ENCODE data around the gene TNFAIP8L2.
"Not testable (repeated sequence)": the region's sequence is repeated elsewhere in the genome, so short reads cannot be mapped to it uniquely, and the experiment has no call there.

Gene TNFAIP8L2

DNA sequence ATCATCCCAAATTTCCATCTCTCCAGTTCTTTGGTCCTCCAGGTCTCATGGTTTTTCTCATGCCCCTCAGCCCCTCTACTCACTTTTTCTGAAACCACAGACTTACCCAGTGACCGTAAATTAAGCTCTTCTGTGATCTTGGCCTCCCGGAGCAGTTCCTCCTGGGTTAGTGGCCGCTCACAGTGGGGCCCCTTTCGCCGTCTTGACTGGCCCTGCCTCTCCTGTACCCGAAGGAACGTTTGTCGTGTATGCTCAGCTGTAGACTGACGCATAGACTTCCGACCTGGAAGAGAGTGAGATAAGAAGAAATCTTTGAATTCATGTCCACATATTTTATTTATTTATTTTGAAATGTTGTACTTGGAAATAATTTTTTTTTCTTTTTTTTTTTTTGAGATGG, 27.8 kb downstream of the TNFAIP8L2 start:
- Histone ChIP-seq H2BK5ac (ENCODE audit: low read length) (no peak overlapping the region), H4K91ac (ENCODE audit: low read depth, low read length, poor library complexity) (no peak overlapping the region), H3K36me3 (replicated peaks in 1 of 2; ENCODE audit: control insufficient read depth in 2 of 2, insufficient read depth in 2 of 2, low read length in 2 of 2) (peaks cover 27 to 76% of the 10 kb centered on the region in 2 donors), H3K9ac (ENCODE audit: low read depth, low read length, poor library complexity) (no peak overlapping the region), H3K23ac (ENCODE audit: low read depth, low read length, poor library complexity) (no peak overlapping the region), H3K27ac (replicated peaks; ENCODE audit: low read length) (no peak overlapping the region), H4K8ac (ENCODE audit: low read depth, low read length) (no peak overlapping the region), H3K27me3 (ENCODE audit: control insufficient read depth in 3 of 3, insufficient read depth in 3 of 3, low read depth in 1 of 3, low read length in 3 of 3) (no peaks in the 10 kb centered on the region), H2AFZ (ENCODE audit: low read length) (no peak overlapping the region), H3K9me3 (replicated peaks in 1 of 2; ENCODE audit: control insufficient read depth in 2 of 2, insufficient read depth in 1 of 2, low read depth in 1 of 2, low read length in 2 of 2) (no peaks in the 10 kb centered on the region), H3K4ac (ENCODE audit: low read length) (no peak overlapping the region), H3K14ac (ENCODE audit: low read length) (no peak overlapping the region), H3K4me1 (ENCODE audit: control insufficient read depth in 2 of 2, insufficient read depth in 1 of 2, low read depth in 1 of 2, low read length in 2 of 2) (peaks cover 0 to 5% of the 10 kb centered on the region in 2 donors), H3K79me1 (ENCODE audit: low read depth, low read length) (no peaks in the 10 kb centered on the region), H3K18ac (ENCODE audit: low read length) (no peak overlapping the region), H2BK12ac (ENCODE audit: low read length) (no peak overlapping the region), H2BK15ac (ENCODE audit: low read length) (no peak overlapping the region), H2AK5ac (ENCODE audit: low read depth, low read length) (no peak overlapping the region), H3K4me3 (ENCODE audit: low read length in 2 of 2) (no peak overlapping the region), H3K4me2 (ENCODE audit: insufficient read depth, low read length, poor library complexity, severe bottlenecking) (no peak overlapping the region), H2BK120ac (ENCODE audit: low read depth, low read length) (no peak overlapping the region)
- no CpG with 5 or more reads among the region's 10 CpGs for WGBS, 2 donors (ENCODE audit: extremely low coverage in 2 of 2, insufficient read length in 2 of 2, insufficient replicate concordance in 1 of 2)
- no peak for DNase-seq (ENCODE audit: low spot score)

DNA sequence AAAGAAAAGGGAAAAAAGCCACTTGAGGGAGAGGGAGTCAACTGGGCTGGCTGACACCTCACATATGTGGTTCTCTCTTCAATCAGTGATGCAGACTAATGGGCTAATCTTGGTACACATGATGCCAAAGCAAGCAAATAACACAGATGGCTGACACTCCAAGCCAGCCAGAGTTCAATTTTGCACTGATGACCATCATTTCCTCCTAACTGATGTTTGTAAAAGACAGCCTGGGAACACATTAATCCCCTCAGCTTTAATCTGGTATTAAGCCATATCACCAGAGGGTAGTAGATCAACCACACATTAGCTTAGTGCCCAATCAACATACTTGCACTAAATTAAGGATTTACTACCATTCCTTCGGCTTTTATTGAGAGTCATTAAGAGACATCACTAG, 30.8 kb downstream of the TNFAIP8L2 start:
- H3K4me2 ChIP-seq (ENCODE audit: insufficient read depth, low read length, poor library complexity, severe bottlenecking) = no peak overlapping the region
- DNase-seq (ENCODE audit: low spot score) = no peak
- H2BK5ac ChIP-seq (ENCODE audit: low read length) = no peak overlapping the region
- H3K18ac ChIP-seq (ENCODE audit: low read length) = no peak overlapping the region
- H2AK5ac ChIP-seq (ENCODE audit: low read depth, low read length) = no peak overlapping the region
- H4K8ac ChIP-seq (ENCODE audit: low read depth, low read length) = no peak overlapping the region
- H2AFZ ChIP-seq (ENCODE audit: low read length) = no peak overlapping the region
- no peak overlapping the region for H2BK15ac ChIP-seq (ENCODE audit: low read length)
- no peak overlapping the region for H3K4ac ChIP-seq (ENCODE audit: low read length)
- H3K4me1 ChIP-seq (ENCODE audit: control insufficient read depth in 2 of 2, insufficient read depth in 1 of 2, low read depth in 1 of 2, low read length in 2 of 2) = peaks cover 0 to 5% of the 10 kb centered on the region in 2 donors
- no peak overlapping the region for H3K4me3 ChIP-seq (ENCODE audit: low read length in 2 of 2)
- H3K27me3 ChIP-seq (ENCODE audit: control insufficient read depth in 3 of 3, insufficient read depth in 3 of 3, low read depth in 1 of 3, low read length in 3 of 3) = no peaks in the 10 kb centered on the region
- H3K9ac ChIP-seq (ENCODE audit: low read depth, low read length, poor library complexity) = no peak overlapping the region
- peaks cover 16 to 48% of the 10 kb centered on the region in 2 donors for H3K36me3 ChIP-seq (replicated peaks in 1 of 2; ENCODE audit: control insufficient read depth in 2 of 2, insufficient read depth in 2 of 2, low read length in 2 of 2)
- WGBS, 2 donors (ENCODE audit: extremely low coverage in 2 of 2, insufficient read length in 2 of 2, insufficient replicate concordance in 1 of 2) = no CpG with 5 or more reads among the region's 1 CpG
- no peak overlapping the region for H3K23ac ChIP-seq (ENCODE audit: low read depth, low read length, poor library complexity)
- no peak overlapping the region for H2BK120ac ChIP-seq (ENCODE audit: low read depth, low read length)
- no peaks in the 10 kb centered on the region for H3K9me3 ChIP-seq (replicated peaks in 1 of 2; ENCODE audit: control insufficient read depth in 2 of 2, insufficient read depth in 1 of 2, low read depth in 1 of 2, low read length in 2 of 2)
- H3K14ac ChIP-seq (ENCODE audit: low read length) = no peak overlapping the region
- H3K79me1 ChIP-seq (ENCODE audit: low read depth, low read length) = no peaks in the 10 kb centered on the region
- no peak overlapping the region for H2BK12ac ChIP-seq (ENCODE audit: low read length)
- H3K27ac ChIP-seq (replicated peaks; ENCODE audit: low read length) = no peak overlapping the region
- no peak overlapping the region for H4K91ac ChIP-seq (ENCODE audit: low read depth, low read length, poor library complexity)

DNA sequence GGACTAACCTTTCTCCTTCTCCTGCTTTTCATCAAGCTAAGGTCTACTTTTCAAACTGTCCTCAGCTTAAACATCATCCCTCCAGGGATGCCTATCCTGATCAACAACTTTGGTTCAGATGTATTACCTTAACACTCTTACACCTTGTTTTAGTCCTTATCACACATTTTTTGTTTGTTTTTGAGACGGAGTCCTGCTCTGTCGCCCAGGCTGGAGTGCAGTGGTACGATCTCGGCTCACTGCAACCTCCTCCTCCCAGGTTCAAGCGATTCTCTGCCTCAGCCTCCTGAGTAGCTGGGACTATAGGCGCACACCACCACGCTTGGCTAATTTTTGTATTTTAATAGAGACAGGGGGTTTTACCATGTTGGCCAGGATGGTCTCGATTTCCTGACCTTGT, 32.2 kb downstream of the TNFAIP8L2 start:
- not testable (repeated sequence) for H4K8ac ChIP-seq (ENCODE audit: low read depth, low read length); H3K9me3 ChIP-seq (replicated peaks in 1 of 2; ENCODE audit: control insufficient read depth in 2 of 2, insufficient read depth in 1 of 2, low read depth in 1 of 2, low read length in 2 of 2); DNase-seq (ENCODE audit: low spot score); H3K27me3 ChIP-seq (ENCODE audit: control insufficient read depth in 3 of 3, insufficient read depth in 3 of 3, low read depth in 1 of 3, low read length in 3 of 3); H3K14ac ChIP-seq (ENCODE audit: low read length); H2AK5ac ChIP-seq (ENCODE audit: low read depth, low read length); H2BK120ac ChIP-seq (ENCODE audit: low read depth, low read length); H3K18ac ChIP-seq (ENCODE audit: low read length); H2BK12ac ChIP-seq (ENCODE audit: low read length); H2BK5ac ChIP-seq (ENCODE audit: low read length); H3K79me1 ChIP-seq (ENCODE audit: low read depth, low read length); H3K9ac ChIP-seq (ENCODE audit: low read depth, low read length, poor library complexity); H3K4me1 ChIP-seq (ENCODE audit: control insufficient read depth in 2 of 2, insufficient read depth in 1 of 2, low read depth in 1 of 2, low read length in 2 of 2); H4K91ac ChIP-seq (ENCODE audit: low read depth, low read length, poor library complexity); H2AFZ ChIP-seq (ENCODE audit: low read length); H2BK15ac ChIP-seq (ENCODE audit: low read length); H3K27ac ChIP-seq (replicated peaks; ENCODE audit: low read length); H3K23ac ChIP-seq (ENCODE audit: low read depth, low read length, poor library complexity); H3K4ac ChIP-seq (ENCODE audit: low read length)
- Histone ChIP-seq H3K36me3 (replicated peaks in 1 of 2; ENCODE audit: control insufficient read depth in 2 of 2, insufficient read depth in 2 of 2, low read length in 2 of 2) (peaks cover 12 to 35% of the 10 kb centered on the region in 2 donors), H3K4me3 (ENCODE audit: low read length in 2 of 2) (peak overlapping the region in 1 of 2 donors; percentile 77), H3K4me2 (ENCODE audit: insufficient read depth, low read length, poor library complexity, severe bottlenecking) (peak overlapping the region; percentile 41)
- no CpG with 5 or more reads among the region's 8 CpGs for WGBS, 2 donors (ENCODE audit: extremely low coverage in 2 of 2, insufficient read length in 2 of 2, insufficient replicate concordance in 1 of 2)

DNA sequence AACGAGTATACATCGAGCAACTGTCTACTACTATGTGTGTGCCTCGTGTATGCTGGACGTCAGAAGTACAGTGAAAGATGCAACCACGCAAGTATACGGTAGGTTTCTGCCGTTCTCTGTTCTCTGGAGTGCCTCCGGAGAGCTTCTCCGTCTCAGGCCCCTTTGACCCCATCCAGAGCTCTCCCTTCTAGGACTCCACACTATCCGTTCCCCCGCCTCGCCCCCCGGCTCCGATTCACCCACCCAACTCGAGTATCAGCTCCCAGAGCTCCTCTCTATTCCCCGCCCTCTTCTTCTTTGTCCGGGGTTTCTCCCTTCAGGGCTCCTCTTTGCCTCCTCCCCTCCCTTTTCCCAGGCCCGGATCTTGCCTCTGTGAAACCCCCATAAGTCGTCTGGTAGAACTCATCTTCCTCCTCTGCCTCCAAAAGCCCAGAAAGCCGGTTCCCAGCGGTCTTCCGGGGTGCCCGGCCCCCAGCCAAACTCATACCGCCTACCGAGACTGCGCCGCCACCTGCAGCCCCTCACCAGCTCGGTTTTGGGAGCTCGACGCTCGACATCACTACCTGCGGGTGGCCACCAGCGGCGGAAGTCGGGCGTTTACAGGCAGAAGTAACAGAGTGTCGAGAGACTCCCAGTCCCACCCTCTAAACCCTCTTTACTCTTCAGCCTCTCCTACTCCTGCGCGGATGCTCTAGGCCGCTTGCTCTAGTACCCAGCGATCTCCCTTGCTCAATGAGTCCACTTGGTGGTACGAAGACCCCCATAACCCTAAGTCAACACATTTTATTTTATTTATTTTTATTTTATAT, 33.4 kb downstream of the TNFAIP8L2 start, which contains the start of gene VPS72:
VPS72 (minus strand) TSS at position 561 of the 809 bp plus-strand sequence; CDS start at position 485, 76 bp downstream.
- Histone ChIP-seq H2BK15ac (ENCODE audit: low read length) (no peak within 1 kb of the TSS), H3K9ac (ENCODE audit: low read depth, low read length, poor library complexity) (peak within 1 kb of the TSS; percentile 85), H2BK12ac (ENCODE audit: low read length) (no peak within 1 kb of the TSS), H3K23ac (ENCODE audit: low read depth, low read length, poor library complexity) (peak within 1 kb of the TSS; percentile 37), H3K79me1 (ENCODE audit: low read depth, low read length) (no peaks in the 10 kb centered on the region), H3K4ac (ENCODE audit: low read length) (no peak within 1 kb of the TSS), H3K4me2 (ENCODE audit: insufficient read depth, low read length, poor library complexity, severe bottlenecking) (peak within 1 kb of the TSS; percentile 41), H3K14ac (ENCODE audit: low read length) (no peak within 1 kb of the TSS), H2AFZ (ENCODE audit: low read length) (peak within 1 kb of the TSS; percentile 94), H2AK5ac (ENCODE audit: low read depth, low read length) (no peak within 1 kb of the TSS), H3K4me1 (ENCODE audit: control insufficient read depth in 2 of 2, insufficient read depth in 1 of 2, low read depth in 1 of 2, low read length in 2 of 2) (peaks cover 0 to 5% of the 10 kb centered on the region in 2 donors), H3K27me3 (ENCODE audit: control insufficient read depth in 3 of 3, insufficient read depth in 3 of 3, low read depth in 1 of 3, low read length in 3 of 3) (no peaks in the 10 kb centered on the region), H2BK120ac (ENCODE audit: low read depth, low read length) (no peak within 1 kb of the TSS), H3K4me3 (ENCODE audit: low read length in 2 of 2) (peak within 1 kb of the TSS; percentile 77 to 93), H4K8ac (ENCODE audit: low read depth, low read length) (no peak within 1 kb of the TSS), H4K91ac (ENCODE audit: low read depth, low read length, poor library complexity) (no peak within 1 kb of the TSS), H3K36me3 (replicated peaks in 1 of 2; ENCODE audit: control insufficient read depth in 2 of 2, insufficient read depth in 2 of 2, low read length in 2 of 2) (peaks cover 7 to 24% of the 10 kb centered on the region in 2 donors), H3K27ac (replicated peaks; ENCODE audit: low read length) (peak within 1 kb of the TSS; percentile 81), H3K9me3 (replicated peaks in 1 of 2; ENCODE audit: control insufficient read depth in 2 of 2, insufficient read depth in 1 of 2, low read depth in 1 of 2, low read length in 2 of 2) (no peaks in the 10 kb centered on the region), H3K18ac (ENCODE audit: low read length) (peak within 1 kb of the TSS; percentile 94), H2BK5ac (ENCODE audit: low read length) (no peak within 1 kb of the TSS)
- no CpG with 5 or more reads among the region's 42 CpGs for WGBS, 2 donors (ENCODE audit: extremely low coverage in 2 of 2, insufficient read length in 2 of 2, insufficient replicate concordance in 1 of 2)
- peak; percentile 76 for DNase-seq (ENCODE audit: low spot score)

Measured in neuronal stem cell (in vitro differentiated cells).